GM23338 (cell line): ENCODE results near the gene BMP10. TPM values are rescaled to one million over a fixed set of nuclear protein-coding genes. Genes with fewer than 3 reads are reported as not detected.

Experiments
- ATAC-seq: fragments of 200-7000 bp; cut with Tn5 transposase; 3 replicates; pipeline ENCODE4 v1.9.1; 2020
- DNase-seq: peaks from one replicate; pipeline ENCODE4 v3.0.0-alpha.2; 2015; ENCODE audit warnings: low spot score
- H2AFZ ChIP-seq: fragments of 200-600 bp; sonication (generic); 2 replicates; pipeline ENCODE4 v1.8.0; 2016; ENCODE audit warnings: antibody characterized with exemption, mild to moderate bottlenecking, moderate library complexity
- H3F3A ChIP-seq: fragments of 200-600 bp; sonication (generic); replicated peaks from 2 replicates; pipeline ENCODE4 v1.8.0; 2017; ENCODE audit warnings: antibody characterized with exemption, mixed run types, low read depth
- H3K27ac ChIP-seq: fragments of 200-600 bp; sonication (generic); 2 replicates; pipeline ENCODE4 v1.6.1; 2016; ENCODE audit warnings: low read depth
- H3K27me3 ChIP-seq: fragments of 200-600 bp; sonication (generic); 2 replicates; pipeline ENCODE4 v1.8.0; 2016; ENCODE audit warnings: mild to moderate bottlenecking, mixed run types, moderate library complexity; ENCODE audit not compliant: insufficient read depth
- H3K36me3 ChIP-seq: fragments of 200-600 bp; sonication (generic); 2 replicates; pipeline ENCODE4 v1.8.0; 2016; ENCODE audit warnings: mild to moderate bottlenecking; ENCODE audit not compliant: insufficient read depth
- H3K4me1 ChIP-seq: fragments of 200-600 bp; sonication (generic); 2 replicates; pipeline ENCODE4 v1.8.0; 2016; ENCODE audit warnings: mild to moderate bottlenecking, moderate library complexity; ENCODE audit not compliant: insufficient read depth
- H3K4me2 ChIP-seq: fragments of 200-600 bp; sonication (generic); 2 replicates; pipeline ENCODE4 v1.7.1; 2017; ENCODE audit warnings: mixed run types
- H3K4me3 ChIP-seq: fragments of 200-600 bp; sonication (generic); 2 replicates; pipeline ENCODE4 v1.6.1; 2016; ENCODE audit warnings: mixed run types
- H3K79me2 ChIP-seq: fragments of 200-600 bp; sonication (generic); replicated peaks from 2 replicates; pipeline ENCODE4 v1.8.0; 2017; ENCODE audit warnings: mild to moderate bottlenecking; ENCODE audit not compliant: insufficient read depth
- H3K9me2 ChIP-seq: fragments of 200-600 bp; sonication (generic); 2 replicates; pipeline ENCODE4 v1.8.0; 2017; ENCODE audit not compliant: insufficient read depth
- H4K20me1 ChIP-seq: fragments of 200-600 bp; sonication (generic); replicated peaks from 2 replicates; pipeline ENCODE4 v1.8.0; 2017; ENCODE audit warnings: mild to moderate bottlenecking; ENCODE audit not compliant: insufficient read depth
- H3K27ac Mint-ChIP-seq: 2 replicates; pipeline ENCODE4 v1.8.0; 2020; ENCODE audit warnings: inconsistent platforms, mild to moderate bottlenecking, moderate library complexity, mixed read lengths
- H3K27me3 Mint-ChIP-seq: 3 replicates; pipeline ENCODE4 v1.8.0; 2022; ENCODE audit warnings: low read depth, mild to moderate bottlenecking, moderate library complexity, mixed read lengths, inconsistent platforms; ENCODE audit not compliant: insufficient read depth, poor library complexity
- H3K36me3 Mint-ChIP-seq: 3 replicates; pipeline ENCODE4 v1.8.0; 2021; ENCODE audit warnings: low read depth, mild to moderate bottlenecking, inconsistent platforms, moderate library complexity, mixed read lengths
- H3K4me1 Mint-ChIP-seq: 3 replicates; pipeline ENCODE4 v1.8.0; 2020; ENCODE audit warnings: mild to moderate bottlenecking, inconsistent platforms, mixed read lengths
- H3K4me3 Mint-ChIP-seq: 3 replicates; pipeline ENCODE4 v1.8.0; 2021; ENCODE audit warnings: moderate library complexity, mild to moderate bottlenecking, inconsistent platforms, mixed read lengths
- H3K9me3 Mint-ChIP-seq: 3 replicates; pipeline ENCODE4 v1.8.0; 2020; ENCODE audit warnings: moderate library complexity, mild to moderate bottlenecking, inconsistent platforms, mixed read lengths
- EZH2phosphoT487 ChIP-seq: fragments of 200-600 bp; sonication (generic); IDR thresholded peaks from one replicate; pipeline ENCODE4 v1.8.1; 2018; ENCODE audit warnings: antibody characterized with exemption; ENCODE audit not compliant: unreplicated experiment
- JUNB ChIP-seq: IDR thresholded peaks from one replicate; pipeline ENCODE4 v1.6.1; 2016; ENCODE audit warnings: antibody characterized with exemption; ENCODE audit not compliant: unreplicated experiment
- STAT1 ChIP-seq: IDR thresholded peaks from one replicate; pipeline ENCODE4 v1.6.1; 2016; ENCODE audit warnings: antibody characterized with exemption; ENCODE audit not compliant: unreplicated experiment
- polyA plus RNA-seq: library from polyadenylated mRNA; unstranded; fragments of >200 nt; fragmentation: Nextera tagmentation; extraction: Ambion mirVana; gene quantifications from 2 replicates; pipeline ENCODE4 v1.2.1, GENCODE V29; 2016
- total RNA-seq: library from RNA; depleted of rRNA; stranded (reverse); fragments of >200 nt; shearing (Covaris generic); gene quantifications from 2 replicates; pipeline ENCODE4 v1.2.3, GENCODE V29; 2014
- TF ChIP-seq, protein P1 (sequence below): fragments of 250-450 bp; sonication (Bioruptor Pico); IDR thresholded peaks from 2 replicates; pipeline ENCODE4 v1.5.0; 2020; ENCODE audit warnings: mild to moderate bottlenecking, moderate library complexity
- TF ChIP-seq, protein P2 (sequence below): IDR thresholded peaks from one replicate; pipeline ENCODE4 v1.6.1; 2018; ENCODE audit warnings: antibody characterized with exemption; ENCODE audit not compliant: unreplicated experiment

Gene BMP10
- total and polyA plus RNA-seq, 2 experiments from 2014 or later: not detected

DNA sequence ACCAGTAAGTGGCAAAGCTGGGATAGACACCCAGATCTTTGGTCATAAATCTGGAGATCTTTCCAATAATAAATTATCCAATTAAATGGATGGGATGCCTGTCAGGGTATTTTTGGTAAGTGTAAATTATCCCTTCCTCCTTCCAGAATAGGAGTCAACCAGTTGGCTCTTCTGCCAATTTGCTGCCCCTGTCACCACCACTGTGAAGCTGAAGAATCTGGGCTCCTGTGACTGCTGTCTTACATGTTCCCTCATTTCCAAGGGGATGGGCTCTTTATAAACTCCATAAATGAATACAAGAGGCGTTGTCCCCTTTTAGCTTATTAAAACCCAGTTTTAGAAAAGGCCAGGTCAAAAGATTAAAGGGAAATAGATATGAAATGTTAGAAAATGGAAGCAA, 17.8 kb upstream of the BMP10 start (continued):
- TF ChIP-seq, protein P1, sequence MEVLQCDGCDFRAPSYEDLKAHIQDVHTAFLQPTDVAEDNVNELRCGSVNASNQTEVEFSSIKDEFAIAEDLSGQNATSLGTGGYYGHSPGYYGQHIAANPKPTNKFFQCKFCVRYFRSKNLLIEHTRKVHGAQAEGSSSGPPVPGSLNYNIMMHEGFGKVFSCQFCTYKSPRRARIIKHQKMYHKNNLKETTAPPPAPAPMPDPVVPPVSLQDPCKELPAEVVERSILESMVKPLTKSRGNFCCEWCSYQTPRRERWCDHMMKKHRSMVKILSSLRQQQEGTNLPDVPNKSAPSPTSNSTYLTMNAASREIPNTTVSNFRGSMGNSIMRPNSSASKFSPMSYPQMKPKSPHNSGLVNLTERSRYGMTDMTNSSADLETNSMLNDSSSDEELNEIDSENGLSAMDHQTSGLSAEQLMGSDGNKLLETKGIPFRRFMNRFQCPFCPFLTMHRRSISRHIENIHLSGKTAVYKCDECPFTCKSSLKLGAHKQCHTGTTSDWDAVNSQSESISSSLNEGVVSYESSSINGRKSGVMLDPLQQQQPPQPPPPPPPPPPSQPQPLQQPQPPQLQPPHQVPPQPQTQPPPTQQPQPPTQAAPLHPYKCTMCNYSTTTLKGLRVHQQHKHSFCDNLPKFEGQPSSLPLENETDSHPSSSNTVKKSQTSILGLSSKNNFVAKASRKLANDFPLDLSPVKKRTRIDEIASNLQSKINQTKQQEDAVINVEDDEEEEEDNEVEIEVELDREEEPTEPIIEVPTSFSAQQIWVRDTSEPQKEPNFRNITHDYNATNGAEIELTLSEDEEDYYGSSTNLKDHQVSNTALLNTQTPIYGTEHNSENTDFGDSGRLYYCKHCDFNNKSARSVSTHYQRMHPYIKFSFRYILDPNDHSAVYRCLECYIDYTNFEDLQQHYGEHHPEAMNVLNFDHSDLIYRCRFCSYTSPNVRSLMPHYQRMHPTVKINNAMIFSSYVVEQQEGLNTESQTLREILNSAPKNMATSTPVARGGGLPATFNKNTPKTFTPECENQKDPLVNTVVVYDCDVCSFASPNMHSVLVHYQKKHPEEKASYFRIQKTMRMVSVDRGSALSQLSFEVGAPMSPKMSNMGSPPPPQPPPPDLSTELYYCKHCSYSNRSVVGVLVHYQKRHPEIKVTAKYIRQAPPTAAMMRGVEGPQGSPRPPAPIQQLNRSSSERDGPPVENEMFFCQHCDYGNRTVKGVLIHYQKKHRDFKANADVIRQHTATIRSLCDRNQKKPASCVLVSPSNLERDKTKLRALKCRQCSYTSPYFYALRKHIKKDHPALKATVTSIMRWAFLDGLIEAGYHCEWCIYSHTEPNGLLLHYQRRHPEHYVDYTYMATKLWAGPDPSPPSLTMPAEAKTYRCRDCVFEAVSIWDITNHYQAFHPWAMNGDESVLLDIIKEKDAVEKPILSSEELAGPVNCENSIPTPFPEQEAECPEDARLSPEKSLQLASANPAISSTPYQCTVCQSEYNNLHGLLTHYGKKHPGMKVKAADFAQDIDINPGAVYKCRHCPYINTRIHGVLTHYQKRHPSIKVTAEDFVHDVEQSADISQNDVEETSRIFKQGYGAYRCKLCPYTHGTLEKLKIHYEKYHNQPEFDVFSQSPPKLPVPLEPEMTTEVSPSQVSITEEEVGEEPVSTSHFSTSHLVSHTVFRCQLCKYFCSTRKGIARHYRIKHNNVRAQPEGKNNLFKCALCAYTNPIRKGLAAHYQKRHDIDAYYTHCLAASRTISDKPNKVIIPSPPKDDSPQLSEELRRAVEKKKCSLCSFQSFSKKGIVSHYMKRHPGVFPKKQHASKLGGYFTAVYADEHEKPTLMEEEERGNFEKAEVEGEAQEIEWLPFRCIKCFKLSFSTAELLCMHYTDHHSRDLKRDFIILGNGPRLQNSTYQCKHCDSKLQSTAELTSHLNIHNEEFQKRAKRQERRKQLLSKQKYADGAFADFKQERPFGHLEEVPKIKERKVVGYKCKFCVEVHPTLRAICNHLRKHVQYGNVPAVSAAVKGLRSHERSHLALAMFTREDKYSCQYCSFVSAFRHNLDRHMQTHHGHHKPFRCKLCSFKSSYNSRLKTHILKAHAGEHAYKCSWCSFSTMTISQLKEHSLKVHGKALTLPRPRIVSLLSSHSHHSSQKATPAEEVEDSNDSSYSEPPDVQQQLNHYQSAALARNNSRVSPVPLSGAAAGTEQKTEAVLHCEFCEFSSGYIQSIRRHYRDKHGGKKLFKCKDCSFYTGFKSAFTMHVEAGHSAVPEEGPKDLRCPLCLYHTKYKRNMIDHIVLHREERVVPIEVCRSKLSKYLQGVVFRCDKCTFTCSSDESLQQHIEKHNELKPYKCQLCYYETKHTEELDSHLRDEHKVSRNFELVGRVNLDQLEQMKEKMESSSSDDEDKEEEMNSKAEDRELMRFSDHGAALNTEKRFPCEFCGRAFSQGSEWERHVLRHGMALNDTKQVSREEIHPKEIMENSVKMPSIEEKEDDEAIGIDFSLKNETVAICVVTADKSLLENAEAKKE: no peak

DNA sequence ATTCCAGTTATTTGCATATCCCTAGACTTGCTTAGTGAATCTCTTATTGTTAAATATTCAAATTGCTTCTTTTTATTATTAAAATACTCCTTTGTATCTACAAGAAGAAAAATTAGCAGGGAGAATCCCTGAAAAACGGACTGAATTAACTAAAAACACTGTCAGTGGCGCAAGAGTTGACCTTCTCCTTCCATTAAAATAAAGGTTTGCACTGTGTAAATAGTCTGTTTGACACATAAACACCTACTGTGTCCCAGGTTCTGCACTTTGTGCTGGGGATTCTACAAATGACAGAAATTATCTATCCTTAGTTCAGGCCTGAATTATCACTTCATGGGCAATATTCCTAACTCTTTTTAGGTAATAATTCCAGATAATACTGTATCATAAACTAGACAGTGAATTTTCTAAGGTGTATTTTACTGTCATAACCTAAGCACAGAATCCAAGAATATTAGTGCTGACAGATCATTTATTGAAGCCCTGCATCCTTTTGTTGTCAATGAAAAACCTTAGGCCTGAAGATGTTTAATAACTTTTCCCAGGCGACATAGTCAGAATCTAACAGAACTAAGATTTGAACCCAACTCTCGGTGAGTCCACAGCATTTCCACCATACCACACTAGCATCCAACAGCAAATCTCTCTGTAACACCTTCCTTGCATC, 17.0 kb upstream of the BMP10 start:
- H3K9me2 ChIP-seq: peaks cover 7% of the 10 kb centered on the region; the same call in 1 of the 2 replicates
- H3K4me1 ChIP-seq: peaks cover 10% of the 10 kb centered on the region; the same call in 1 of the 2 replicates
- H3K36me3 Mint-ChIP-seq: no peaks in the 10 kb centered on the region
- no peaks in the 10 kb centered on the region for H3K27me3 ChIP-seq
- H3K79me2 ChIP-seq: no peaks in the 10 kb centered on the region
- no peak overlapping the region for H3K4me3 ChIP-seq
- ATAC-seq: no peak
- H3K27ac ChIP-seq: no peak overlapping the region
- H3K4me3 Mint-ChIP-seq: no peak overlapping the region
- H3F3A ChIP-seq: no peaks in the 10 kb centered on the region
- no peak overlapping the region for H2AFZ ChIP-seq
- H3K4me1 Mint-ChIP-seq: peaks cover 5% of the 10 kb centered on the region; the same call in 2 of the 3 replicates
- no peaks in the 10 kb centered on the region for H3K36me3 ChIP-seq
- no peak overlapping the region; the same call in none of the 2 replicates for H3K4me2 ChIP-seq
- DNase-seq: no peak
- no peaks in the 10 kb centered on the region for H4K20me1 ChIP-seq
- H3K9me3 Mint-ChIP-seq: no peaks in the 10 kb centered on the region; the same call in 2 of the 3 replicates
- no peak overlapping the region for H3K27ac Mint-ChIP-seq
- no peaks in the 10 kb centered on the region for H3K27me3 Mint-ChIP-seq
- TF ChIP-seq, protein P1: no peak
- TF ChIP-seq, protein P2, sequence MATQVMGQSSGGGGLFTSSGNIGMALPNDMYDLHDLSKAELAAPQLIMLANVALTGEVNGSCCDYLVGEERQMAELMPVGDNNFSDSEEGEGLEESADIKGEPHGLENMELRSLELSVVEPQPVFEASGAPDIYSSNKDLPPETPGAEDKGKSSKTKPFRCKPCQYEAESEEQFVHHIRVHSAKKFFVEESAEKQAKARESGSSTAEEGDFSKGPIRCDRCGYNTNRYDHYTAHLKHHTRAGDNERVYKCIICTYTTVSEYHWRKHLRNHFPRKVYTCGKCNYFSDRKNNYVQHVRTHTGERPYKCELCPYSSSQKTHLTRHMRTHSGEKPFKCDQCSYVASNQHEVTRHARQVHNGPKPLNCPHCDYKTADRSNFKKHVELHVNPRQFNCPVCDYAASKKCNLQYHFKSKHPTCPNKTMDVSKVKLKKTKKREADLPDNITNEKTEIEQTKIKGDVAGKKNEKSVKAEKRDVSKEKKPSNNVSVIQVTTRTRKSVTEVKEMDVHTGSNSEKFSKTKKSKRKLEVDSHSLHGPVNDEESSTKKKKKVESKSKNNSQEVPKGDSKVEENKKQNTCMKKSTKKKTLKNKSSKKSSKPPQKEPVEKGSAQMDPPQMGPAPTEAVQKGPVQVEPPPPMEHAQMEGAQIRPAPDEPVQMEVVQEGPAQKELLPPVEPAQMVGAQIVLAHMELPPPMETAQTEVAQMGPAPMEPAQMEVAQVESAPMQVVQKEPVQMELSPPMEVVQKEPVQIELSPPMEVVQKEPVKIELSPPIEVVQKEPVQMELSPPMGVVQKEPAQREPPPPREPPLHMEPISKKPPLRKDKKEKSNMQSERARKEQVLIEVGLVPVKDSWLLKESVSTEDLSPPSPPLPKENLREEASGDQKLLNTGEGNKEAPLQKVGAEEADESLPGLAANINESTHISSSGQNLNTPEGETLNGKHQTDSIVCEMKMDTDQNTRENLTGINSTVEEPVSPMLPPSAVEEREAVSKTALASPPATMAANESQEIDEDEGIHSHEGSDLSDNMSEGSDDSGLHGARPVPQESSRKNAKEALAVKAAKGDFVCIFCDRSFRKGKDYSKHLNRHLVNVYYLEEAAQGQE: no peak
- TF ChIP-seq STAT1: no peak
- TF ChIP-seq EZH2phosphoT487: no peak
- no peak for TF ChIP-seq JUNB
